Measurements from ENCODE around the gene PARP9. TPM values are rescaled to one million over a fixed set of nuclear protein-coding genes. Genes with fewer than 3 reads are reported as not detected.

PARP9 gene
- total RNA-seq, 6 experiments from 2014 or later: 5.2 to 11.0 (median 9.7) TPM

- Mint-ChIP-seq H3K27ac (no peak overlapping the region), H3K27me3 (ENCODE audit: insufficient read depth) (peaks cover 2% of the 10 kb centered on the region), H3K9me3 (no peaks in the 10 kb centered on the region), H3K4me3 (no peak overlapping the region), H3K4me1 (ENCODE audit: low read depth) (peaks cover 34% of the 10 kb centered on the region), H3K36me3 (ENCODE audit: low read depth) (peaks cover 21% of the 10 kb centered on the region)
- TF ChIP-seq CTCF (IDR thresholded peaks at IDR 0.05): no peak
- no peak for DNase-seq
These were observed 27.5 kb downstream of the PARP9 start for GRCh38 chr3:122536632-122537001.

- Mint-ChIP-seq H3K36me3 (ENCODE audit: low read depth) (peaks cover 21% of the 10 kb centered on the region), H3K27me3 (ENCODE audit: insufficient read depth) (peaks cover 2% of the 10 kb centered on the region), H3K9me3 (no peaks in the 10 kb centered on the region), H3K27ac (no peak overlapping the region), H3K4me3 (no peak overlapping the region), H3K4me1 (ENCODE audit: low read depth) (peaks cover 34% of the 10 kb centered on the region)
- no peak for TF ChIP-seq CTCF (IDR thresholded peaks at IDR 0.05)
- no peak for DNase-seq
These were observed 28.0 kb downstream of the PARP9 start for GRCh38 chr3:122535964-122536631.

GRCh38 chr3:122533931-122534334, 30.2 kb downstream of the PARP9 start:
- H3K36me3 Mint-ChIP-seq (ENCODE audit: low read depth): peaks cover 21% of the 10 kb centered on the region
- TF ChIP-seq CTCF (IDR thresholded peaks at IDR 0.05): no peak
- H3K4me3 Mint-ChIP-seq: no peak overlapping the region; the same call in 1 of the 2 replicates
- peaks cover 2% of the 10 kb centered on the region for H3K27me3 Mint-ChIP-seq (ENCODE audit: insufficient read depth)
- peak overlapping the region; percentile 19 for H3K27ac Mint-ChIP-seq
- no peaks in the 10 kb centered on the region for H3K9me3 Mint-ChIP-seq
- H3K4me1 Mint-ChIP-seq (ENCODE audit: low read depth): peaks cover 34% of the 10 kb centered on the region
- peak; percentile 93 for DNase-seq

- DNase-seq: no peak
- Mint-ChIP-seq H3K27ac (peak overlapping the region; percentile 40), H3K36me3 (ENCODE audit: low read depth) (peaks cover 21% of the 10 kb centered on the region), H3K4me3 (no peak overlapping the region), H3K9me3 (no peaks in the 10 kb centered on the region), H3K27me3 (ENCODE audit: insufficient read depth) (peaks cover 2% of the 10 kb centered on the region), H3K4me1 (ENCODE audit: low read depth) (peaks cover 34% of the 10 kb centered on the region)
- no peak for TF ChIP-seq CTCF (IDR thresholded peaks at IDR 0.05)
These were observed 30.6 kb downstream of the PARP9 start for GRCh38 chr3:122533480-122533879.

- Mint-ChIP-seq H3K4me3 (no peak overlapping the region), H3K27ac (no peak overlapping the region), H3K27me3 (ENCODE audit: insufficient read depth) (peaks cover 2% of the 10 kb centered on the region; the same call in 1 of the 2 replicates), H3K36me3 (ENCODE audit: low read depth) (peaks cover 21% of the 10 kb centered on the region), H3K4me1 (ENCODE audit: low read depth) (peaks cover 34% of the 10 kb centered on the region), H3K9me3 (no peaks in the 10 kb centered on the region)
- no peak for DNase-seq
- no peak for TF ChIP-seq CTCF (IDR thresholded peaks at IDR 0.05)
These were observed 33.9 kb downstream of the PARP9 start for GRCh38 chr3:122530164-122530563.

Measured in HFFc6 (cell line).